GM12873 (cell line): Measurements from ENCODE around the gene SH3RF3.

Experiments
- CTCF ChIP-seq: IDR thresholded peaks from 2 replicates; pipeline ENCODE4 v1.5.1; 2012; ENCODE audit warnings: low read depth, mild to moderate bottlenecking, moderate library complexity, low read length, control low read depth; ENCODE audit not compliant: insufficient read depth; ENCODE audit errors: missing control alignments

The SH3RF3 gene

GRCh38 chr2:109447251-109447661 lies 318.3 kb downstream of the SH3RF3 start:
- no peak for TF ChIP-seq CTCF

- no peak for TF ChIP-seq CTCF
Measured at GRCh38 chr2:109447776-109448175, 318.8 kb downstream of the SH3RF3 start.

- no peak for TF ChIP-seq CTCF
Measured at GRCh38 chr2:109448207-109448606, 319.2 kb downstream of the SH3RF3 start.

GRCh38 chr2:109448946-109449788 lies 320.2 kb downstream of the SH3RF3 start:
- TF ChIP-seq CTCF: no peak

- no peak for TF ChIP-seq CTCF
Measured at GRCh38 chr2:109450574-109451273, 321.7 kb downstream of the SH3RF3 start.

GRCh38 chr2:109451671-109452070 lies 322.7 kb downstream of the SH3RF3 start:
- no peak for TF ChIP-seq CTCF
